ENCODE results near the gene SLC35F3. TPM values are rescaled to one million over a fixed set of nuclear protein-coding genes. Genes with fewer than 3 reads are reported as not detected.

SLC35F3 gene
- polyA plus RNA-seq, 1 donor (not counting 4 experiments of a cell fraction or from before 2014, with no cell fraction given) = 13.8 TPM

DNA sequence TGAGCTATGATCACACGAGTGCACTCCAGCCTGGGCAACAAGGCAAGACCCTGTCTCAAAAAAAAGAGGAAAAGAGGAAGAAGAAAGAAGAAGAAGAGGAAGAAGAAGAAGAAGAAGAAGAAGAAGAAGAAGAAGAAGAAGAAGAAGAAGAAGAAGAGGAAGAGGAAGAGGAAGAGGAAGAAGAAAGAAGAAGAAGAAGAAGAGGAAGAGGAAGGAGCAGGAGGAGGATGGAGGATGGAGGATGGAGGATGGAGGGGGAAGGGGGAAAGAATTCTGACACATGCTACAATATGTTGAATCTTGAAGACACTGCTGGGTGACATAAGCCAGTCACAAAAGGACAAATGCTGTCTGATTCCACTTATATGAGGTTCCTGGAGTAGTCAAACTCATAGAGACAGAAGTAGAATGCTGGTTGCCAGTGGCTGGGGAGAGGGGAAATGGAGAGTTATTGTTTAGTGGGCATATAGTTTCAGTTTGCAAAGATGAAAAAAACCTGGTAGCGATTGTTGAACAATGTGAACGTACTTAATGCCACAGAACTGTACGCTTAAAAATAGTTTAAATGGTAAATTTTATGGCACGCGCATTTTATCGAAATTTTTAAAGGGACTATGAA, 421.5 kb downstream of the SLC35F3 start:
- dilution Hi-C loops (cut with MboI; ENCODE audit: extremely low pct_ligation_motif_present, low sequenced_read_pairs) = no loop called here
- DNase-seq (ENCODE audit: low read depth, low spot score) (no peak), FAIRE-seq (no peak)
- H3K79me2 ChIP-seq (ENCODE audit: control insufficient read depth, insufficient read depth, low read length) = no peaks in the 10 kb centered on the region
- H3K9me1 ChIP-seq (ENCODE audit: control insufficient read depth, extremely low read depth, insufficient read depth, low read length) = no peaks in the 10 kb centered on the region
- H3K27ac ChIP-seq (ENCODE audit: control insufficient read depth, insufficient read depth, low read length) = no peak overlapping the region
- no peaks in the 10 kb centered on the region for H3K9me3 ChIP-seq (ENCODE audit: control insufficient read depth, low read depth, low read length)
- no peak overlapping the region for H3K4me2 ChIP-seq (ENCODE audit: control insufficient read depth, extremely low read depth, insufficient read depth, low read depth, low read length)
- no peak overlapping the region for H2AFZ ChIP-seq (ENCODE audit: control insufficient read depth, low read length)
- H3K4me3 ChIP-seq (ENCODE audit: control insufficient read depth in 2 of 3, extremely low read depth in 1 of 3, insufficient read depth in 2 of 3, low read depth in 1 of 3, low read length in 3 of 3) = no peak overlapping the region
- H3K27me3 ChIP-seq (ENCODE audit: control insufficient read depth, extremely low read depth, insufficient read depth, low read length) = peaks cover 4% of the 10 kb centered on the region
- no peaks in the 10 kb centered on the region for H3K36me3 ChIP-seq (ENCODE audit: control insufficient read depth in 2 of 2, extremely low read depth in 1 of 2, insufficient read depth in 2 of 2, low read length in 2 of 2)
- no peak for TF ChIP-seq EZH2 (IDR thresholded peaks at IDR 0.05; ENCODE audit: low read length)
- TF ChIP-seq CTCF (optimal IDR thresholded peaks at IDR 0.05 in 1 of 3, IDR thresholded peaks at IDR 0.05 in 1 of 3, conservative IDR thresholded peaks at IDR 0.05 in 1 of 3; ENCODE audit: extremely low read depth in 1 of 3, insufficient read depth in 2 of 3, low read length in 3 of 3) = no peak
- H3K4me1 ChIP-seq (ENCODE audit: control insufficient read depth, extremely low read depth, insufficient read depth, low read length) = peaks cover 4% of the 10 kb centered on the region
- H4K20me1 ChIP-seq (ENCODE audit: control insufficient read depth, extremely low read depth, insufficient read depth, low read length) = no peaks in the 10 kb centered on the region
- no peak overlapping the region for H3K9ac ChIP-seq (ENCODE audit: control insufficient read depth, extremely low read depth, insufficient read depth, low read length)

GRCh38 chr1:234326497-234327366, 422.3 kb downstream of the SLC35F3 start:
- FAIRE-seq (peak; percentile 13), DNase-seq (ENCODE audit: low read depth, low spot score) (no peak)
- no peak overlapping the region for H3K4me3 ChIP-seq (ENCODE audit: control insufficient read depth in 2 of 3, extremely low read depth in 1 of 3, insufficient read depth in 2 of 3, low read depth in 1 of 3, low read length in 3 of 3)
- H3K4me2 ChIP-seq (ENCODE audit: control insufficient read depth, extremely low read depth, insufficient read depth, low read depth, low read length) = no peak overlapping the region
- H2AFZ ChIP-seq (ENCODE audit: control insufficient read depth, low read length) = no peak overlapping the region
- no peaks in the 10 kb centered on the region for H3K9me1 ChIP-seq (ENCODE audit: control insufficient read depth, extremely low read depth, insufficient read depth, low read length)
- peaks cover 4% of the 10 kb centered on the region for H3K27me3 ChIP-seq (ENCODE audit: control insufficient read depth, extremely low read depth, insufficient read depth, low read length)
- H3K36me3 ChIP-seq (ENCODE audit: control insufficient read depth in 2 of 2, extremely low read depth in 1 of 2, insufficient read depth in 2 of 2, low read length in 2 of 2) = no peaks in the 10 kb centered on the region
- H3K79me2 ChIP-seq (ENCODE audit: control insufficient read depth, insufficient read depth, low read length) = no peaks in the 10 kb centered on the region
- peak; percentile 79 to 88 (median 80) for TF ChIP-seq CTCF (optimal IDR thresholded peaks at IDR 0.05 in 1 of 3, IDR thresholded peaks at IDR 0.05 in 1 of 3, conservative IDR thresholded peaks at IDR 0.05 in 1 of 3; ENCODE audit: extremely low read depth in 1 of 3, insufficient read depth in 2 of 3, low read length in 3 of 3)
- no peak for TF ChIP-seq EZH2 (IDR thresholded peaks at IDR 0.05; ENCODE audit: low read length)
- no peak overlapping the region for H3K27ac ChIP-seq (ENCODE audit: control insufficient read depth, insufficient read depth, low read length)
- dilution Hi-C loops (cut with MboI; ENCODE audit: extremely low pct_ligation_motif_present, low sequenced_read_pairs) = no loop called here
- H3K4me1 ChIP-seq (ENCODE audit: control insufficient read depth, extremely low read depth, insufficient read depth, low read length) = no peaks in the 10 kb centered on the region
- no peaks in the 10 kb centered on the region for H3K9me3 ChIP-seq (ENCODE audit: control insufficient read depth, low read depth, low read length)
- H4K20me1 ChIP-seq (ENCODE audit: control insufficient read depth, extremely low read depth, insufficient read depth, low read length) = no peaks in the 10 kb centered on the region
- H3K9ac ChIP-seq (ENCODE audit: control insufficient read depth, extremely low read depth, insufficient read depth, low read length) = no peak overlapping the region
